ENCODE results near the gene GPR173.

GPR173 gene

DNA sequence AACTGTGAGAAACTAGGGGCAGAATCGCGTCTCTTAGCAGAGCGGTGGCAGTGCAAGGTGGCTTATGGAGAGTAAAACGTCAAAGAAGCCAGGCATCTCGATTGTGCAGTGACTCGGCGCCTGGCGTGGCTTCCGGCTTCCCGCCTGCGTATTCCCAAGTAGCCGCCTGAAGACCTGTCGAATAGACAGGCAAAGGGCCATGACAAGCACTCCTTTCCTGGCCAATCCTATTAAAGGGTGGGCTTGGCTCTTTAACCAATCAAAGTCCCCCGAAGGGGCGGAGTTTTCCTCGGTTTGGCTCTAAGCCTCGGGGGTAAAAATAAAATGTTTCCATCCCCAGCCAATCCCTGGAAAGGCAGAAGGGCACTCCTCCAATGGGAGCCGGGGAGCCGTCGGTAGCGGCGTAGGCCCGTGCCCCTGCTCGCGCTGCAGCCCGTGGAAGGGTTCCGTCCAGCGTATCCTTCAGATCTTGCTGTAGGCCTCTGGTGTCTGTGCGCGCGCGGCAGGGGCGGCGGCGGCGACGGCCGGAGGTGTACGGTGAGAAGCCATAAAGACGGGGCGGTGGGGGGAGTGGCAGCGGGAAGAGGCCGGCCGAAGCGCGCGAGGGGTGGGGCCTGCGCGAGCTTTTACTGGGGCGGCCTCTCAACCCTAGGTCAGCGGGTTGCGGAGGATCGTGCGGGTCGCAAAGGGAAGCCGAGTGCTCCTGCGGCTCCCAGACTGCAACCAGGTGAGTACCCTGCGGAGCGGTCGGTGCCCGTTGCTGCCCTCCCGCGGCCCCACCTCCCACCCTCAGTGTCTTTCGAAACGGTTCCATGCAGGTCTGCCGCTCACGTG, 45.4 kb downstream of the GPR173 start, which contains the start of gene KANTR (continued):
- TF ChIP-seq REST (tag by site-specific recombination; IDR thresholded peaks at IDR 0.05), result no peak
- no peak for TF ChIP-seq ZNF174 (tag by site-specific recombination; IDR thresholded peaks at IDR 0.05)
- TF ChIP-seq, protein P1, sequence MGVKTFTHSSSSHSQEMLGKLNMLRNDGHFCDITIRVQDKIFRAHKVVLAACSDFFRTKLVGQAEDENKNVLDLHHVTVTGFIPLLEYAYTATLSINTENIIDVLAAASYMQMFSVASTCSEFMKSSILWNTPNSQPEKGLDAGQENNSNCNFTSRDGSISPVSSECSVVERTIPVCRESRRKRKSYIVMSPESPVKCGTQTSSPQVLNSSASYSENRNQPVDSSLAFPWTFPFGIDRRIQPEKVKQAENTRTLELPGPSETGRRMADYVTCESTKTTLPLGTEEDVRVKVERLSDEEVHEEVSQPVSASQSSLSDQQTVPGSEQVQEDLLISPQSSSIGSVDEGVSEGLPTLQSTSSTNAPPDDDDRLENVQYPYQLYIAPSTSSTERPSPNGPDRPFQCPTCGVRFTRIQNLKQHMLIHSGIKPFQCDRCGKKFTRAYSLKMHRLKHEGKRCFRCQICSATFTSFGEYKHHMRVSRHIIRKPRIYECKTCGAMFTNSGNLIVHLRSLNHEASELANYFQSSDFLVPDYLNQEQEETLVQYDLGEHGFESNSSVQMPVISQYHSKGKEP (tag by site-specific recombination; IDR thresholded peaks at IDR 0.05), result no peak
- TF ChIP-seq BCL11B (tag by site-specific recombination; IDR thresholded peaks at IDR 0.05; ENCODE audit: low read depth), result no peak
- no peak for TF ChIP-seq ZNF324 (tag by site-specific recombination; IDR thresholded peaks at IDR 0.05)
- TF ChIP-seq ZNF391 (tag by site-specific recombination; IDR thresholded peaks at IDR 0.05; ENCODE audit: borderline replicate concordance, low read depth), result no peak
- TF ChIP-seq ZNF561 (tag by site-specific recombination; IDR thresholded peaks at IDR 0.05; ENCODE audit: borderline replicate concordance), result no peak
- TF ChIP-seq SCRT2 (tag by site-specific recombination; IDR thresholded peaks at IDR 0.05), result peak; percentile 35; the same call in 1 of the 2 replicates
- TF ChIP-seq ZBTB1 (tag by site-specific recombination; IDR thresholded peaks at IDR 0.05), result no peak
- no peak for TF ChIP-seq YY2 (tag by site-specific recombination; IDR thresholded peaks at IDR 0.05)
- no peak for TF ChIP-seq ZNF221 (tag by site-specific recombination; IDR thresholded peaks at IDR 0.05; ENCODE audit: borderline replicate concordance)
- 0 out of 2 replicates have a peak, but pooled peaks have one; percentile 20 for TF ChIP-seq PRDM1 (tag by site-specific recombination; IDR thresholded peaks at IDR 0.05)
- TF ChIP-seq ZNF16 (tag by site-specific recombination; IDR thresholded peaks at IDR 0.05; ENCODE audit: low read depth), result no peak
- TF ChIP-seq REPIN1 (tag by site-specific recombination; IDR thresholded peaks at IDR 0.05; ENCODE audit: low read depth), result no peak
- no peak for TF ChIP-seq ZNF184 (tag by site-specific recombination; IDR thresholded peaks at IDR 0.05)
- TF ChIP-seq, protein P2, sequence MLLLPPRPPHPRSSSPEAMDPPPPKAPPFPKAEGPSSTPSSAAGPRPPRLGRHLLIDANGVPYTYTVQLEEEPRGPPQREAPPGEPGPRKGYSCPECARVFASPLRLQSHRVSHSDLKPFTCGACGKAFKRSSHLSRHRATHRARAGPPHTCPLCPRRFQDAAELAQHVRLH (tag by site-specific recombination; IDR thresholded peaks at IDR 0.05), result no peak
- peak; percentile 86; the same call in 1 of the 2 replicates for TF ChIP-seq ZNF610 (tag by site-specific recombination; IDR thresholded peaks at IDR 0.05; ENCODE audit: borderline replicate concordance)
- TF ChIP-seq ZBTB48 (tag by site-specific recombination; IDR thresholded peaks at IDR 0.05), result no peak
- peak; percentile 71 for TF ChIP-seq SP3 (tag by site-specific recombination; IDR thresholded peaks at IDR 0.05)
- no peak for TF ChIP-seq ZNF157 (tag by site-specific recombination; IDR thresholded peaks at IDR 0.05)
- TF ChIP-seq ZNF169 (tag by site-specific recombination; IDR thresholded peaks at IDR 0.05), result no peak
- no peak for TF ChIP-seq ZBTB11 (tag by site-specific recombination; conservative IDR thresholded peaks at IDR 0.05; ENCODE audit: low read depth)
- peak; percentile 86 for TF ChIP-seq SP2 (tag by site-specific recombination; IDR thresholded peaks at IDR 0.05)
- TF ChIP-seq, protein P3, sequence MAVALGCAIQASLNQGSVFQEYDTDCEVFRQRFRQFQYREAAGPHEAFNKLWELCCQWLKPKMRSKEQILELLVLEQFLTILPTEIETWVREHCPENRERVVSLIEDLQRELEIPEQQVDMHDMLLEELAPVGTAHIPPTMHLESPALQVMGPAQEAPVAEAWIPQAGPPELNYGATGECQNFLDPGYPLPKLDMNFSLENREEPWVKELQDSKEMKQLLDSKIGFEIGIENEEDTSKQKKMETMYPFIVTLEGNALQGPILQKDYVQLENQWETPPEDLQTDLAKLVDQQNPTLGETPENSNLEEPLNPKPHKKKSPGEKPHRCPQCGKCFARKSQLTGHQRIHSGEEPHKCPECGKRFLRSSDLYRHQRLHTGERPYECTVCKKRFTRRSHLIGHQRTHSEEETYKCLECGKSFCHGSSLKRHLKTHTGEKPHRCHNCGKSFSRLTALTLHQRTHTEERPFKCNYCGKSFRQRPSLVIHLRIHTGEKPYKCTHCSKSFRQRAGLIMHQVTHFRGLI (tag by site-specific recombination; IDR thresholded peaks at IDR 0.05), result no peak
- TF ChIP-seq ZNF138 (tag by site-specific recombination; IDR thresholded peaks at IDR 0.05; ENCODE audit: borderline replicate concordance), result no peak
- TF ChIP-seq KLF1 (tag by site-specific recombination; IDR thresholded peaks at IDR 0.05), result peak; percentile 49
- TF ChIP-seq, protein P4, sequence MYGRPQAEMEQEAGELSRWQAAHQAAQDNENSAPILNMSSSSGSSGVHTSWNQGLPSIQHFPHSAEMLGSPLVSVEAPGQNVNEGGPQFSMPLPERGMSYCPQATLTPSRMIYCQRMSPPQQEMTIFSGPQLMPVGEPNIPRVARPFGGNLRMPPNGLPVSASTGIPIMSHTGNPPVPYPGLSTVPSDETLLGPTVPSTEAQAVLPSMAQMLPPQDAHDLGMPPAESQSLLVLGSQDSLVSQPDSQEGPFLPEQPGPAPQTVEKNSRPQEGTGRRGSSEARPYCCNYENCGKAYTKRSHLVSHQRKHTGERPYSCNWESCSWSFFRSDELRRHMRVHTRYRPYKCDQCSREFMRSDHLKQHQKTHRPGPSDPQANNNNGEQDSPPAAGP (tag by site-specific recombination; IDR thresholded peaks at IDR 0.05), result peak; percentile 55; the same call in 1 of the 2 replicates
- TF ChIP-seq ZNF777 (tag by site-specific recombination; IDR thresholded peaks at IDR 0.05; ENCODE audit: borderline replicate concordance), result peak; percentile 79; the same call in 1 of the 2 replicates
